ENCODE results near the gene C5orf52.

GRCh38 chr5:157710882-157711281 lies 39.5 kb downstream of the C5orf52 start:
- TF ChIP-seq CTCF (conservative IDR thresholded peaks at IDR 0.05; ENCODE audit: low read depth, low read length): no peak
- TF ChIP-seq EZH2phosphoT487 (IDR thresholded peaks at IDR 0.05; ENCODE audit: borderline replicate concordance, low read length): no peak
